KOPT-K1 (cell line): ENCODE data around the gene KRT74.

Experiments
- H3K27ac ChIP-seq: fragments of 200-600 bp; sonication (generic); 2 replicates; pipeline ENCODE4 v1.5.1; 2016; ENCODE audit warnings: antibody characterized with exemption, mild to moderate bottlenecking, low read depth, low read length; ENCODE audit not compliant: poor library complexity, severe bottlenecking
- H3K36me3 ChIP-seq: fragments of 200-600 bp; sonication (generic); 2 replicates; pipeline ENCODE4 v1.5.1; 2017; ENCODE audit warnings: antibody characterized with exemption, mild to moderate bottlenecking, low read length, moderate library complexity; ENCODE audit not compliant: insufficient read depth
- H3K9me3 ChIP-seq: fragments of 200-600 bp; sonication (generic); 2 replicates; pipeline ENCODE4 v1.5.1; 2017; ENCODE audit warnings: antibody characterized with exemption, low read length, mild to moderate bottlenecking; ENCODE audit not compliant: insufficient read depth, poor library complexity, severe bottlenecking

The KRT74 gene

GRCh38 chr12:52573743-52574142, at the start of gene KRT74:
KRT74 (minus strand) TSS chr12:52573843; CDS start chr12:52573777, 66 bp downstream.
- H3K9me3 ChIP-seq = no peaks in the 10 kb centered on the region
- no peaks in the 10 kb centered on the region for H3K36me3 ChIP-seq

GRCh38 chr12:52622349-52622748, 48.7 kb upstream of the KRT74 start:
- no peaks in the 10 kb centered on the region for H3K36me3 ChIP-seq
- no peak overlapping the region for H3K27ac ChIP-seq
- H3K9me3 ChIP-seq = no peaks in the 10 kb centered on the region

More at GRCh38 chr12:52573743-52574142, at the start of gene KRT74:
- H3K27ac ChIP-seq = no peak within 1 kb of the TSS

GRCh38 chr12:52618866-52619265, 45.2 kb upstream of the KRT74 start:
- H3K9me3 ChIP-seq = no peaks in the 10 kb centered on the region
- no peaks in the 10 kb centered on the region for H3K36me3 ChIP-seq
- H3K27ac ChIP-seq = no peak overlapping the region

- Histone ChIP-seq H3K36me3 (no peaks in the 10 kb centered on the region), H3K9me3 (no peaks in the 10 kb centered on the region), H3K27ac (no peak within 1 kb of the TSS)
Observed at GRCh38 chr12:52618216-52618615, 44.6 kb upstream of the KRT74 start, which contains the start of gene KRT73. KRT73 (minus strand) TSS chr12:52618559; CDS start chr12:52618524, 35 bp downstream.

- no peaks in the 10 kb centered on the region for H3K9me3 ChIP-seq
- no peaks in the 10 kb centered on the region for H3K36me3 ChIP-seq
- H3K27ac ChIP-seq = no peak overlapping the region
Observed at GRCh38 chr12:52617403-52617785, 43.8 kb upstream of the KRT74 start.

- Histone ChIP-seq H3K9me3 (no peaks in the 10 kb centered on the region), H3K27ac (no peak overlapping the region)
Observed at GRCh38 chr12:52616680-52617402, 43.2 kb upstream of the KRT74 start.

GRCh38 chr12:52615912-52616311, 42.3 kb upstream of the KRT74 start:
- no peak overlapping the region for H3K27ac ChIP-seq
- H3K36me3 ChIP-seq = no peaks in the 10 kb centered on the region
- H3K9me3 ChIP-seq = no peaks in the 10 kb centered on the region

More at GRCh38 chr12:52616680-52617402, 43.2 kb upstream of the KRT74 start:
- no peaks in the 10 kb centered on the region for H3K36me3 ChIP-seq

GRCh38 chr12:52615208-52615868, 41.7 kb upstream of the KRT74 start:
- Histone ChIP-seq H3K9me3 (no peaks in the 10 kb centered on the region), H3K36me3 (no peaks in the 10 kb centered on the region), H3K27ac (no peak overlapping the region)

- no peaks in the 10 kb centered on the region for H3K9me3 ChIP-seq
- H3K36me3 ChIP-seq = no peaks in the 10 kb centered on the region
- H3K27ac ChIP-seq = no peak overlapping the region
Observed at GRCh38 chr12:52614381-52615207, 41.0 kb upstream of the KRT74 start.

GRCh38 chr12:52613384-52614030, 39.9 kb upstream of the KRT74 start:
- no peak overlapping the region for H3K27ac ChIP-seq
- no peaks in the 10 kb centered on the region for H3K36me3 ChIP-seq
- no peaks in the 10 kb centered on the region for H3K9me3 ChIP-seq

- Histone ChIP-seq H3K36me3 (no peaks in the 10 kb centered on the region), H3K9me3 (no peaks in the 10 kb centered on the region), H3K27ac (no peak overlapping the region)
Observed at GRCh38 chr12:52612431-52613383, 39.1 kb upstream of the KRT74 start.

- Histone ChIP-seq H3K27ac (no peak overlapping the region), H3K36me3 (no peaks in the 10 kb centered on the region)
Observed at GRCh38 chr12:52611080-52611468, 37.4 kb upstream of the KRT74 start.

GRCh38 chr12:52608826-52609630, 35.4 kb upstream of the KRT74 start:
- Histone ChIP-seq H3K36me3 (no peaks in the 10 kb centered on the region), H3K9me3 (no peaks in the 10 kb centered on the region), H3K27ac (no peak overlapping the region)

More at GRCh38 chr12:52611080-52611468, 37.4 kb upstream of the KRT74 start:
- no peaks in the 10 kb centered on the region for H3K9me3 ChIP-seq
